ENCODE data around the gene OPCML.

The OPCML gene

GRCh38 chr11:132773751-132774150 is 758.5 kb downstream of the OPCML start (continued):
- TF ChIP-seq RARB (CRISPR knock-in tag; IDR thresholded peaks at IDR 0.05) (no peak), ARNTL (CRISPR knock-in tag; IDR thresholded peaks at IDR 0.05; ENCODE audit: borderline replicate concordance, low read depth) (no peak), PATZ1 (CRISPR knock-in tag; IDR thresholded peaks at IDR 0.05; ENCODE audit: borderline replicate concordance) (no peak), ZFP3 (CRISPR knock-in tag; IDR thresholded peaks at IDR 0.05) (no peak), CSRNP3 (CRISPR knock-in tag; IDR thresholded peaks at IDR 0.05) (no peak), ZNF8 (CRISPR knock-in tag; IDR thresholded peaks at IDR 0.05) (no peak)

DNA sequence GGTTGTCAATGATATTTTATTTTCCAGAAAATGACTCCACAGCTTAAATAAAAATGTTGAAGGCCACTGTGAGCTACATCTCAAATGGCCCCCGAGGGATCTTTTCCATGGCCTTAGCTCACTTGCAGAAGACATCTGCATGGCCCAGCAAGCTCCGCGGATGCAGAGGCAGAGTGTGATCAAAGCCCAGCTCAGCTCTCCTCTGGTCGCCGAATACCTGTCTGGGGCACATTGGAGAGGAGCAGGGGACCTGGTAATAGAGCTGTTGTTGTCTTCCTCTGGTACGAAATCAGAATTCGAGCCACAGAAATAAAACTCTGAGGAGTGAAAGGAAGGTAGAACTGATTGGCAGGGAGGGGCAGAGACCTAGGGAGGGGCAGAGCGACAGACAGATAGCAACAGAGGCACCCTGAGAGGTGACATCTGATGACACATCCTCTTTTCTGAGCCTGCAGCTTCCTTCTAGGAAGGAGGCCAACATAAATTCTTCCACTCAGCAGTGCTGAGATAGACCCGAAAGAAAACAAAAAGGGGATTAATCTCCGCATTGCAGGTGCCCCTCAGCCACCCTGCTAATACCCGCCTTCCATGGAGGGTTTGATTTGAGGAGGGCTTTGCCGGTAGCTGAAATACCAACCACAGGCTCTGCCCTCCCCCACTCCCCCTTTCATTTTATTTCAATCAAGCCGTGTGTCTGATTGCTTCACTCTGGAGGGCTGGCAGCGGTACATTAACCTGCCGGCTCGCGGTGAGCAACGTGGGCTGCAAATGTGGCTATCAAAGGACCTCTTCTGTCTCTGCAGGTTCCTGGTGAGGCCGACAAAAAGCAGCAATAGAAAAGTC is 759.4 kb downstream of the OPCML start:
- no peak for ATAC-seq
- TF ChIP-seq ZNF70 (CRISPR knock-in tag; IDR thresholded peaks at IDR 0.05): no peak
- no peak for TF ChIP-seq BACH2 (CRISPR knock-in tag; IDR thresholded peaks at IDR 0.05; ENCODE audit: borderline replicate concordance)
- no peak for TF ChIP-seq RARB (CRISPR knock-in tag; IDR thresholded peaks at IDR 0.05)
- TF ChIP-seq ARNTL (CRISPR knock-in tag; IDR thresholded peaks at IDR 0.05; ENCODE audit: borderline replicate concordance, low read depth): no peak
- no peak for TF ChIP-seq ESRRG (CRISPR knock-in tag; IDR thresholded peaks at IDR 0.05)

- ATAC-seq: no peak
- TF ChIP-seq TOX (CRISPR knock-in tag; IDR thresholded peaks at IDR 0.05; ENCODE audit: borderline replicate concordance) (no peak), OSR1 (CRISPR knock-in tag; IDR thresholded peaks at IDR 0.05) (no peak), BACH2 (CRISPR knock-in tag; IDR thresholded peaks at IDR 0.05; ENCODE audit: borderline replicate concordance) (no peak), TCF4 (CRISPR knock-in tag; IDR thresholded peaks at IDR 0.05; ENCODE audit: borderline replicate concordance) (no peak), CSDC2 (CRISPR knock-in tag; IDR thresholded peaks at IDR 0.05) (no peak), CSRNP3 (CRISPR knock-in tag; IDR thresholded peaks at IDR 0.05) (no peak), ESRRG (CRISPR knock-in tag; IDR thresholded peaks at IDR 0.05) (no peak), ZNF565 (CRISPR knock-in tag; conservative IDR thresholded peaks at IDR 0.05; ENCODE audit: low read depth) (no peak), ZC3H10 (CRISPR knock-in tag; IDR thresholded peaks at IDR 0.05) (no peak), GLIS3 (CRISPR knock-in tag; IDR thresholded peaks at IDR 0.05) (no peak), TSHZ2 (CRISPR knock-in tag; IDR thresholded peaks at IDR 0.05) (no peak), ZFP30 (CRISPR knock-in tag; IDR thresholded peaks at IDR 0.05) (no peak), SNAI2 (CRISPR knock-in tag; IDR thresholded peaks at IDR 0.05) (no peak), RARB (CRISPR knock-in tag; IDR thresholded peaks at IDR 0.05) (no peak), PPARA (CRISPR knock-in tag; IDR thresholded peaks at IDR 0.05; ENCODE audit: borderline replicate concordance) (no peak), ZFP3 (CRISPR knock-in tag; IDR thresholded peaks at IDR 0.05) (no peak)
- TF ChIP-seq, protein P1, sequence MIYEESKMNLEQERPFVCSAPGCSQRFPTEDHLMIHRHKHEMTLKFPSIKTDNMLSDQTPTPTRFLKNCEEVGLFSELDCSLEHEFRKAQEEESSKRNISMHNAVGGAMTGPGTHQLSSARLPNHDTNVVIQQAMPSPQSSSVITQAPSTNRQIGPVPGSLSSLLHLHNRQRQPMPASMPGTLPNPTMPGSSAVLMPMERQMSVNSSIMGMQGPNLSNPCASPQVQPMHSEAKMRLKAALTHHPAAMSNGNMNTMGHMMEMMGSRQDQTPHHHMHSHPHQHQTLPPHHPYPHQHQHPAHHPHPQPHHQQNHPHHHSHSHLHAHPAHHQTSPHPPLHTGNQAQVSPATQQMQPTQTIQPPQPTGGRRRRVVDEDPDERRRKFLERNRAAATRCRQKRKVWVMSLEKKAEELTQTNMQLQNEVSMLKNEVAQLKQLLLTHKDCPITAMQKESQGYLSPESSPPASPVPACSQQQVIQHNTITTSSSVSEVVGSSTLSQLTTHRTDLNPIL (CRISPR knock-in tag; IDR thresholded peaks at IDR 0.05; ENCODE audit: low read depth): no peak
Observed at GRCh38 chr11:132771746-132772145, 760.6 kb downstream of the OPCML start.

Data from SK-N-SH treated with all-trans-retinoic acid at 6 μM for 48 hours (cell line).